ENCODE results near the gene DHRS13.

Gene DHRS13

DNA sequence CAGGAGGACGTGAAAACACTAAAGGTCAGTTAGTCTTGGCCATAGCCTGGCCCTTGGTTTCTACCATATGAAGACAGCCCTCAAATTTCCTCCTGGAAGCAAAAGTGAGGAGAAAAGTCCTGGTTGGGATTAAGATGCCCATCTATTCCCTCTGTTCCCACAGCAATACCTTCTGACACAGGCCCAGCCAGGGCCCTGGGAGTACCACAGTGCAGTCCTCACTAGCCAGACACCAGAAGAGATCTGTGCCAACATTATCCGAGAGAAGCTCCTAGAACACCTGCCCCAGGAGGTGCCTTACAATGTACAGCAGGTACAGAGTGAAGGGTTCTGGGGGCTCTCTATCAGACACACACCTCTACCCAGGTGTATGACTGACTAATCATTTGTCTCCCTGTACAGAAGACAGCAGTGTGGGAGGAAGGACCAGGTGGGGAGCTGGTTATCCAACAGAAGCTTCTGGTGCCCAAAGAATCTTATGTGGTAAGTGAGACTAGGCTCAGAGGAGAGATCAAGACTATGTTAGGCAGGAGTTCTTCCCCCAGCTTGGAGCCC lies 44.0 kb downstream of the DHRS13 start:
- DNase-seq (ENCODE audit: low read depth): no peak

DNA sequence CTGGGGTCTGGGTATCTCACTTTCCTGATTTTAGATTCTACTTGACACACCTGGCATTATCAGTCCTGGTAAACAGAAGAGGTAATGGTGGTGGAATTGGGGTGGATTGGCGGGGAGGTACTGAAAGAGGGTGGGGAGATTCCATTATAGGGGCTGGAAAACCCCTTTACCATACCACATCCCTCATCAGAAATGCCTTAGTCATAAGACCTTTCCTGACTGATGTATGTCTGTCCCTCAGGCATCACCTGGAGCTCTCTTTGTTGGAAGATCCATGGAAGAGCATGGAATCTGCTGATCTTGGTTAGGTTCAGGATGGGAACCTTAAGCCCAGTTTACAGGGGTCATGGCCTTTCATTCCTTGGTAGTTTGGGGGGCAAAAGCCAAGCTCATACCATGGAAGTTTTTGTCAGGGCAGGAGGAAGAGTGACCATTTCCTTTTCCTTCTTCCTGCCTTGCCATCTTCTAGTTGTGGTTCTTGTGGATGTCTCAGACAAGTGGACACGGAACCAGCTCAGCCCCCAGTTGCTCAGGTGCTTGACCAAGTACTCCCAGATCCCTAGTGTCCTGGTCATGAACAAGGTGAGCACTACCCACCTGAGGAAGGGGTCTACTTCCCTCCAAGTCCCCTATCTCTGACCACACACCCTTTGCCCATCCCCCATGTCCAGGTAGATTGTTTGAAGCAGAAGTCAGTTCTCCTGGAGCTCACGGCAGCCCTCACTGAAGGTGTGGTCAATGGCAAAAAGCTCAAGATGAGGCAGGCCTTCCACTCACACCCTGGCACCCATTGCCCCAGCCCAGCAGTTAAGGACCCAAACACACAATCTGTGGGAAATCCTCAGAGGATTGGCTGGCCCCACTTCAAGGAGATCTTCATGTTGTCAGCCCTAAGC lies 44.7 kb downstream of the DHRS13 start:
- DNase-seq (ENCODE audit: low read depth): no peak

DNA sequence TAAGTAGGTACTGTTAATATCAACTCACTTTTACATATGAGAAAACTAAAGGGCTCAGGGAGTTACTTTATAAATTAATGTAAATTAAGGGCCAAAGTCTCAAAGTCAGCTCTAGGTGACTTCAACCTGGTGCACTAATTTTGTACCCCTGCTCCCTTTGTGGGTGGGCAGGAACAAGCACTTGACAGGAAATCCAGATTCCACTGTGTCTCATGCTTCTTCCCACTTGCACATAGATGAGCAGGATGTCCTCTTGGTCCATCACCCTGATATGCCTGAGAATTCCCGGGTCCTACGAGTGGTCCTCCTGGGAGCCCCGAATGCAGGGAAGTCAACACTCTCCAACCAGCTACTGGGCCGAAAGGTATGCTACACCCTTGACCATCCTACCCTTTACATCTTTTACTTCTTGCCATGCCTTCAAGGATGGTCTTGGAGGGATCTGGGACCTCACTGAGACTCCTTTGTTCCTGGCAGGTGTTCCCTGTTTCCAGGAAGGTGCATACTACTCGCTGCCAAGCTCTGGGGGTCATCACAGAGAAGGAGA lies 46.8 kb downstream of the DHRS13 start:
- DNase-seq (ENCODE audit: low read depth): no peak

DNA sequence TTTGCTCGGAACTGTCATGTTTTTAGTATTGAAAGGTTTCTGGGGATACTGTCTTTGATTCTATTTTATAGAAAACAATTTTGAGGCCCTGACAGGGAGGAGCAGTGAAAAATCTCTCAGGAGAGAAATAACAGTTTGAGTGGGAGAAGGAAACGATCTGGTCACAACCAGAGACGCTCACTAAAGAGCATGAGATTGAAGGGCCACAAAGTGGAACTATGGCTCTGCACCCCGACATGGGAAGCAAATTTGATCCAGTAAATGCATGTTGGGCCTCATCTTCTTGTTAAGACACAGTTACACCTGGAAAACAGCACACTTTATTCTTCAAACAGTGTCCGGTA lies 47.6 kb downstream of the DHRS13 start:
- DNase-seq (ENCODE audit: low read depth): no peak

DNA sequence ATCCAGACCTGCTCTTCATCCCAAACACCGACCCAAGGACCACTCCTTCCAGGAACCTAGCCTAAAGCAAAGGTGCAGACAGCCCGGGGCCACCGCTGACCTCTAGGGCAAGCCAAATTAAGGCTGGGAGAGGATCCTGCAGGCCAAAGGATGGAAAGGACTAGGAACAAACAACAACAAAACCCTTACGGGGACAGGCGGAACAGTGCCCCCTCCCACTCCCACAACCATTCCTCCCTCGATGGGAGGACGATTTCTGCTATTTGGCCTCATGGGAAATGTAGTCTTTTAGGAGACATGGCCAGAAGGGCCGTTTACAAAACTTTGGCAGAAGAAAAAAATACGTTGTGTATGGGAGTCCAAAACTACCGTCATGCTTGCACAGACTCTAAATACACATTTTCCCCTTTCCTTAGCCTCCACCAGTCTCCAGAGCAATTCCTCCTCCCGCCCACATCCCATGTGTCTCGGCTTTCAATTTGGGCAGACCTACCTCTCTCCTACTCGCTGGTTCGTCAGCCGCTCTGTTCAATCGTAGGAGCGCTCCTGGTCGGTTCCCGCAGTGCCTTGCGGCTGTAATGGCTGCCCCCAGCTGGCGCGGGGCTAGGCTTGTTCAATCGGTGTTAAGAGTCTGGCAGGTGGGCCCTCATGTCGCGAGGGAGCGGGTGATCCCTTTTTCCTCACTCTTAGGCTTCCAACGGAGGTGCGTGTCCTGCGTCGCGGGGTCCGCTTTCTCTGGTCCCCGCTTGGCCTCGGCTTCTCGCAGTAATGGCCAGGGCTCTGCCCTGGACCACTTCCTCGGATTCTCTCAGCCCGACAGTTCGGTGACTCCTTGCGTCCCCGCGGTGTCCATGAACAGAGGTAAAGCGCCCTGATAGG lies 48.2 kb downstream of the DHRS13 start, which contains the start of gene ERAL1:
TSS of gene ERAL1 (plus strand) at position 560 of the 879 bp plus-strand sequence. CDS start at position 579, 19 bp downstream.
- peak; percentile 79 for DNase-seq (ENCODE audit: low read depth)

DNA sequence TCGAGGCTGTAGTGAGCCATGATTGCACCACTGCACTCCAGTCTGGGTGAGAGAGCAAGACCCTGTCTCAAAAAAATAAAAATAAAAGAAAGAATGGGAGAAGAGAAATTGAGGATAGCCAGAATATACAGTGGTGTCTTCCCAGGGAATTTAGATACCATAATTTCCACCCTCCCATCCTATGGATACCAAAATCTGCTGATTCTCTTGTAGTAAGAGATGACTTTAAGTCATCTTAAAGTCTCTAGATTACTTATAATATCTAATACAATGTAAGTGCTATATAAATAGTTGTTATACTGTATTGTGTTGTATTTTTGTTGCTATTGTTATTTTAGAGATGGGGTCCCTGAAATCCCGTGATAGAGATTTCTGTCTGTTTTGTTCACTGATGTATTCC lies 49.6 kb downstream of the DHRS13 start:
- DNase-seq (ENCODE audit: low read depth): no peak

DNA sequence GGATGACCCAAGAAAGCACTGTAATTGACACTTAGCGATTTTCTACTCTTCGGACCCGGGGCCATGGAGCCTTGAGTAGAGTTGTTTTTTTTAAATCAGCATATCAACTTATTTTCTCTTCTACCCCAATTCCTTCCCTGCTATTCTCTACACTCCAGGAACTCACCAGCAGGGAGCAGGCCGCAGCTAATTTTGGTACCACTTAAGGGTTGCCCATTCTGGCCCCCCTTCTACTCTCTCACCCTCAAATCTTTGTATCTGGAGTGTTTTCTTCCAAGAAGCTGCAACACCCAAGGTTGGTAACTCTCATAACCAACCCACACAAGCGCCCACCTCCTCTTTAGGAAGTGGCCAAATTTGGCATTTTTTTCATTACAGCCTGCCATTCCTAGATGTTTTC lies 53.6 kb downstream of the DHRS13 start:
- DNase-seq (ENCODE audit: low read depth): no peak

DNA sequence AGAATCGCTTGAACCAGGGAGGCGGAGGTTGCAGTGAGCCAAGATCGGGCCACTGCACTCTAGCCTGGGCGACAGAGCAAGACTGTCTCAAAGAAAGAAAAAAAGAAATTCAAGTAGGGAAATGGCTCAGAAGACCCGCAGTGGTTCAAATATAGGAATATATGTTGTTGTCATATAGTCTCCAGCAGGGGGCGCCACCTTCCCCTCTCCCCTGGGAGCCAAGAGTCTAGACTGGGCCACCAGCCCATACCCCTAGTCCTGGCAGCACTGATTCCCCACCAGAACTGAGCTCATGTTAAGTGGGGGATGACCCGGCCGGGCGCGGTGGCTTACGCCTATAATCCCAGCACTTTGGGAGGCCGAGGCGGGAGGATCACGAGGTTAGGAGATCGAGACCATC lies 54.2 kb downstream of the DHRS13 start:
- peak; percentile 28 for DNase-seq (ENCODE audit: low read depth)
